Stomach (tissue), 9 donors: Measurements from ENCODE around the gene CCL21. TPM values are rescaled to one million over a fixed set of nuclear protein-coding genes. Genes with fewer than 3 reads are reported as not detected.
"Not testable (repeated sequence)": the region's sequence is repeated elsewhere in the genome, so short reads cannot be mapped to it uniquely, and the experiment has no call there.

ENCODE experiments used
- DNase-seq, 2 donors: peaks; one replicate each; pipeline versions ENCODE4 v3.0.0 to v3.0.0-alpha.2; 2013 to 2019
- H3K27ac ChIP-seq, 5 donors: fragments of 200-600 bp in 4 of 5; sonication (generic) in 4 of 5; one replicate each; pipeline ENCODE4 v1.5.1; 2013 to 2019; ENCODE audit warnings: mild to moderate bottlenecking in 1 of 5, moderate library complexity in 1 of 5
- H3K27me3 ChIP-seq, 3 donors: fragments of 200-600 bp; sonication (generic); one replicate each; pipeline ENCODE4 v1.5.1; 2017 to 2019; ENCODE audit warnings: mixed run types in 1 of 3
- H3K36me3 ChIP-seq, 4 donors: fragments of 200-600 bp; sonication (generic); 1 replicate in 3 of 4; 2 replicates in 1 of 4; pipeline ENCODE4 v1.5.1; 2016 to 2019
- H3K4me1 ChIP-seq, 4 donors: fragments of 200-600 bp; sonication (generic); one replicate each; pipeline ENCODE4 v1.5.1; 2016 to 2019
- H3K4me3 ChIP-seq, 4 donors: fragments of 200-600 bp; sonication (generic) in 3 of 4; one replicate each; pipeline ENCODE4 v1.5.1; 2016 to 2019; ENCODE audit warnings: mild to moderate bottlenecking in 1 of 4
- H3K9me3 ChIP-seq, 4 donors: fragments of 200-600 bp; sonication (generic); one replicate each; pipeline ENCODE4 v1.5.1; 2016 to 2019
- EP300 ChIP-seq: sonication (generic); formaldehyde crosslinking; IDR thresholded peaks from one replicate; pipeline ENCODE4 v1.6.1; 2017; ENCODE audit warnings: antibody characterized with exemption
- POLR2A ChIP-seq, 4 donors: fragments of 450-650 bp; IDR thresholded peaks; one replicate each; pipeline ENCODE4 v1.6.1; 2016; ENCODE audit warnings: antibody characterized with exemption in 4 of 4, control low read depth in 2 of 4, mild to moderate bottlenecking in 1 of 4, moderate library complexity in 1 of 4
- POLR2AphosphoS5 ChIP-seq, 3 donors: sonication (generic); formaldehyde crosslinking; IDR thresholded peaks; one replicate each; pipeline ENCODE4 v1.6.1; 2016; ENCODE audit warnings: antibody characterized with exemption in 3 of 3
- WGBS, 5 donors: extraction: QIAGEN DNeasy Blood & Tissue Kit in 3 of 5; methylation state at CpG; one replicate each; pipeline versions ENCODE4 v1.1.5 to v1.1.7; 2013 to 2018; 5-methylcytosine and 5-hydroxymethylcytosine counted together
- intact Hi-C: fragments of 100-400 bp; cut with DNase I; formaldehyde crosslinking; loops from one replicate; pipeline ENCODE4 v1.15.1; 2023; ENCODE audit warnings: low total_unique reads
- polyA plus RNA-seq, 3 donors: library from polyadenylated mRNA; stranded (reverse); fragments of 200-250 nt; gene quantifications; one replicate each; pipeline ENCODE4 v1.2.3, GENCODE V29; 2013
- total RNA-seq, 5 donors: library from RNA; depleted of rRNA; stranded (reverse); fragments of >200 nt; gene quantifications; one replicate each; pipeline versions ENCODE4 v1.1.0 to v1.2.3, GENCODE V29; 2014 to 2016
- TF ChIP-seq, protein P1 (sequence below), 7 experiments: fragments of 450-650 bp in 4 of 7; fragments of 200-600 bp in 3 of 7; sonication (generic) in 3 of 7; IDR thresholded peaks; one replicate each; pipeline ENCODE4 v1.5.1; 2016 to 2019; ENCODE audit warnings: antibody characterized with exemption in 7 of 7, control low read depth in 2 of 7, mild to moderate bottlenecking in 1 of 7
- donor health status: healthy with polysubstance abuse.
- donor health status: Bipolar disorder and iron deficiency.
- donor health status: healthy.

Gene CCL21
- total and polyA plus RNA-seq, 8 donors = 1.7 to 51.3 (median 23.4) TPM; not detected in 1

GRCh38 chr9:34734720-34735119, 24.8 kb upstream of the CCL21 start:
- peaks cover 0 to 5% (median 0%) of the 10 kb centered on the region in 4 donors for H3K4me1 ChIP-seq
- peak in 1 of 2 donors; percentile 26 for DNase-seq
- H3K27ac ChIP-seq = no peak overlapping the region
- no peaks in the 10 kb centered on the region for H3K9me3 ChIP-seq
- TF ChIP-seq POLR2AphosphoS5 (IDR thresholded peaks at IDR 0.05) (no peak), EP300 (no peak), POLR2A (IDR thresholded peaks at IDR 0.05) (no peak)
- TF ChIP-seq, protein P1, sequence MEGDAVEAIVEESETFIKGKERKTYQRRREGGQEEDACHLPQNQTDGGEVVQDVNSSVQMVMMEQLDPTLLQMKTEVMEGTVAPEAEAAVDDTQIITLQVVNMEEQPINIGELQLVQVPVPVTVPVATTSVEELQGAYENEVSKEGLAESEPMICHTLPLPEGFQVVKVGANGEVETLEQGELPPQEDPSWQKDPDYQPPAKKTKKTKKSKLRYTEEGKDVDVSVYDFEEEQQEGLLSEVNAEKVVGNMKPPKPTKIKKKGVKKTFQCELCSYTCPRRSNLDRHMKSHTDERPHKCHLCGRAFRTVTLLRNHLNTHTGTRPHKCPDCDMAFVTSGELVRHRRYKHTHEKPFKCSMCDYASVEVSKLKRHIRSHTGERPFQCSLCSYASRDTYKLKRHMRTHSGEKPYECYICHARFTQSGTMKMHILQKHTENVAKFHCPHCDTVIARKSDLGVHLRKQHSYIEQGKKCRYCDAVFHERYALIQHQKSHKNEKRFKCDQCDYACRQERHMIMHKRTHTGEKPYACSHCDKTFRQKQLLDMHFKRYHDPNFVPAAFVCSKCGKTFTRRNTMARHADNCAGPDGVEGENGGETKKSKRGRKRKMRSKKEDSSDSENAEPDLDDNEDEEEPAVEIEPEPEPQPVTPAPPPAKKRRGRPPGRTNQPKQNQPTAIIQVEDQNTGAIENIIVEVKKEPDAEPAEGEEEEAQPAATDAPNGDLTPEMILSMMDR (IDR thresholded peaks at IDR 0.05) = no peak
- H3K27me3 ChIP-seq = no peaks in the 10 kb centered on the region
- no peak overlapping the region for H3K4me3 ChIP-seq
- intact Hi-C loops = no loop called here
- H3K36me3 ChIP-seq = no peaks in the 10 kb centered on the region

DNA sequence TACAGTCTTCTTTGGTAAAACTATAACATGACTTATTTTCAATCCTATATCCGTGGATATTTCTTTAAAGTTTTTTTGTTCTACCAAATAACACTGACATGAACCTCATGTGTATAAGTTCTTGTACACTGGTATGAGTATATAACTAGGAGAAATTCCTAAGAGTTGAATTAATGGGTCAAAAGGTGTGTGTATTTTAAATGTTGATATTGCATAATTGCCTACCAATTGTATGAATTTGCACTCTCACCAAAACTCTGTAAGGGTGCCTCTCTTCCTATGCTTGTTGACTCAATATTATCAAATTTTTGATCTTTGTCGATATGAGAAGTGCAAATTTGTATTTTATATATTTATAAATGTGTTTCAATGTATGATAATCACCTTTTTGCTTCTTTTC, 22.9 kb upstream of the CCL21 start:
- no peak for TF ChIP-seq POLR2AphosphoS5 (IDR thresholded peaks at IDR 0.05)
- TF ChIP-seq EP300 = no peak
- TF ChIP-seq, protein P1 (IDR thresholded peaks at IDR 0.05) = no peak
- TF ChIP-seq POLR2A (IDR thresholded peaks at IDR 0.05) = no peak
- WGBS, 5 donors = 40 to 60% (median 51%) methylated on average over 2 of the region's 2 CpGs

GRCh38 chr9:34732478-34732877, 22.5 kb upstream of the CCL21 start:
- Histone ChIP-seq H3K9me3 (no peaks in the 10 kb centered on the region), H3K4me3 (no peak overlapping the region), H3K4me1 (peaks cover 0 to 5% (median 0%) of the 10 kb centered on the region in 4 donors), H3K27me3 (no peaks in the 10 kb centered on the region), H3K27ac (no peak overlapping the region), H3K36me3 (no peaks in the 10 kb centered on the region)
- WGBS, 5 donors = 86 to 92% (median 91%) methylated on average over 1 of the region's 1 CpG
- TF ChIP-seq, protein P1 (IDR thresholded peaks at IDR 0.05) = no peak
- TF ChIP-seq POLR2A (IDR thresholded peaks at IDR 0.05) (no peak), POLR2AphosphoS5 (IDR thresholded peaks at IDR 0.05) (no peak), EP300 (no peak)
- intact Hi-C loops = no loop called here
- no peak for DNase-seq

More for the DNA sequence above, 22.9 kb upstream of the CCL21 start:
- no peaks in the 10 kb centered on the region for H3K9me3 ChIP-seq
- no peaks in the 10 kb centered on the region for H3K27me3 ChIP-seq
- no peak overlapping the region for H3K4me3 ChIP-seq
- H3K27ac ChIP-seq = no peak overlapping the region
- DNase-seq = no peak
- peaks cover 0 to 5% (median 0%) of the 10 kb centered on the region in 4 donors for H3K4me1 ChIP-seq
- intact Hi-C loops = no loop called here
- no peaks in the 10 kb centered on the region for H3K36me3 ChIP-seq

DNA sequence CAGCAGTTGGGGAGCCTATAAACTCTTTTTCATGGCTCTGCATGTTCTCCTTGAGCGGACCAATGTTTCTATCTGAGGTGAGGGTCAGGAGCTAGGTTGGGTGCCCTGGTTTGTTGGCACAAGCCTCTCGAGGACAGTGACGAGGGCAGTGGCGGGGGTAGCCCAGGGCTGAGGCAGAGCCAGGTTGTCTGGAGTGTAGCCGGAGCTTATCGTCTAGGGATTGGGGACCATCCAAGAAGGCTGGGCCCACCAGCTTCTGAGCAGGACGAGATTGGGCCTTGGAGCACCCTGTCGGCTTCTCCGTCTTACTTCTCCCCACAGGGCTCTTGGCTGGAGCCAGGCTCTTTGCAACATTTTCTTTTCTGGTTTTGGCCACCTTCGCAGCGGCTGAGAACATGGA, 13.2 kb upstream of the CCL21 start:
- Histone ChIP-seq H3K36me3 (no peaks in the 10 kb centered on the region), H3K9me3 (no peaks in the 10 kb centered on the region), H3K4me1 (peaks cover 0 to 5% (median 2%) of the 10 kb centered on the region in 4 donors), H3K27me3 (no peaks in the 10 kb centered on the region), H3K27ac (no peak overlapping the region), H3K4me3 (no peak overlapping the region)
- intact Hi-C loops = no loop called here
- TF ChIP-seq POLR2A (IDR thresholded peaks at IDR 0.05) (no peak), POLR2AphosphoS5 (IDR thresholded peaks at IDR 0.05) (no peak), EP300 (no peak)
- TF ChIP-seq, protein P1 (IDR thresholded peaks at IDR 0.05) = no peak
- no peak for DNase-seq
- 90 to 91% (median 91%) methylated on average over 11 of the region's 11 CpGs for WGBS, 5 donors

- H3K27me3 ChIP-seq, H3K27ac ChIP-seq, H3K4me1 ChIP-seq, H3K36me3 ChIP-seq, DNase-seq, H3K4me3 ChIP-seq, intact Hi-C loops, H3K9me3 ChIP-seq: not testable (repeated sequence)
These were observed 9.8 kb upstream of the CCL21 start for GRCh38 chr9:34719769-34720025.
